ENCODE data around the gene KLHDC1.
"Not testable (repeated sequence)": the region's sequence is repeated elsewhere in the genome, so short reads cannot be mapped to it uniquely, and the experiment has no call there.

The KLHDC1 gene

GRCh38 chr14:49732896-49733295, 40.0 kb downstream of the KLHDC1 start:
- DNase-seq: no peak

- DNase-seq: no peak
These were observed 40.9 kb downstream of the KLHDC1 start for GRCh38 chr14:49733836-49734235.

GRCh38 chr14:49735669-49736068, 42.7 kb downstream of the KLHDC1 start:
- DNase-seq: not testable (repeated sequence)

- DNase-seq: no peak
These were observed 52.3 kb downstream of the KLHDC1 start for GRCh38 chr14:49745191-49745590.

GRCh38 chr14:49746476-49746875, 53.6 kb downstream of the KLHDC1 start:
- not testable (repeated sequence) for DNase-seq

GRCh38 chr14:49754570-49755097, 61.7 kb downstream of the KLHDC1 start:
- no peak for DNase-seq

- DNase-seq: no peak
These were observed 62.5 kb downstream of the KLHDC1 start for GRCh38 chr14:49755378-49755777.

- DNase-seq: no peak
These were observed 69.1 kb downstream of the KLHDC1 start for GRCh38 chr14:49761839-49762551.

- no peak for DNase-seq
These were observed 73.9 kb downstream of the KLHDC1 start for GRCh38 chr14:49766839-49767238.

- DNase-seq: no peak
These were observed 74.3 kb downstream of the KLHDC1 start for GRCh38 chr14:49767270-49767570.

GRCh38 chr14:49767571-49768300, 74.8 kb downstream of the KLHDC1 start, which contains the start of gene KLHDC2:
Gene KLHDC2, plus strand, starts transcription at chr14:49768153. Its CDS starts 316 bp downstream, at chr14:49768469.
- DNase-seq: peak; percentile 91

- peak; percentile 47 for DNase-seq
These were observed 75.6 kb downstream of the KLHDC1 start for GRCh38 chr14:49768301-49769121.

- no peak for DNase-seq
These were observed 76.3 kb downstream of the KLHDC1 start for GRCh38 chr14:49769171-49769570.

- no peak for DNase-seq
These were observed 76.8 kb downstream of the KLHDC1 start for GRCh38 chr14:49769581-49770211.

- no peak for DNase-seq
These were observed 77.4 kb downstream of the KLHDC1 start for GRCh38 chr14:49770212-49770817.

GRCh38 chr14:49771691-49772090, 78.8 kb downstream of the KLHDC1 start:
- DNase-seq: not testable (repeated sequence)

- DNase-seq: no peak
These were observed 81.2 kb downstream of the KLHDC1 start for GRCh38 chr14:49774106-49774505.

- DNase-seq: no peak
These were observed 85.5 kb downstream of the KLHDC1 start for GRCh38 chr14:49778421-49778820.

GRCh38 chr14:49781040-49781439, 88.1 kb downstream of the KLHDC1 start:
- DNase-seq: not testable (repeated sequence)

- DNase-seq: no peak
These were observed 90.6 kb downstream of the KLHDC1 start for GRCh38 chr14:49783394-49784014.

GRCh38 chr14:49786315-49786714, 93.4 kb downstream of the KLHDC1 start:
- no peak for DNase-seq

- no peak for DNase-seq
These were observed 99.7 kb downstream of the KLHDC1 start for GRCh38 chr14:49792618-49793017.

Measured in NCI-H345 (cell line).